GM19455 (cell line): ENCODE measurements around the gene FLT3LG.

Source experiments
- ATAC-seq: cut with Tn5 transposase; IDR thresholded peaks from one replicate; pipeline ENCODE4 v1.9.1; 2021; ENCODE audit not compliant: unreplicated experiment

The FLT3LG gene, protein sequence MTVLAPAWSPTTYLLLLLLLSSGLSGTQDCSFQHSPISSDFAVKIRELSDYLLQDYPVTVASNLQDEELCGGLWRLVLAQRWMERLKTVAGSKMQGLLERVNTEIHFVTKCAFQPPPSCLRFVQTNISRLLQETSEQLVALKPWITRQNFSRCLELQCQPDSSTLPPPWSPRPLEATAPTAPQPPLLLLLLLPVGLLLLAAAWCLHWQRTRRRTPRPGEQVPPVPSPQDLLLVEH

DNA sequence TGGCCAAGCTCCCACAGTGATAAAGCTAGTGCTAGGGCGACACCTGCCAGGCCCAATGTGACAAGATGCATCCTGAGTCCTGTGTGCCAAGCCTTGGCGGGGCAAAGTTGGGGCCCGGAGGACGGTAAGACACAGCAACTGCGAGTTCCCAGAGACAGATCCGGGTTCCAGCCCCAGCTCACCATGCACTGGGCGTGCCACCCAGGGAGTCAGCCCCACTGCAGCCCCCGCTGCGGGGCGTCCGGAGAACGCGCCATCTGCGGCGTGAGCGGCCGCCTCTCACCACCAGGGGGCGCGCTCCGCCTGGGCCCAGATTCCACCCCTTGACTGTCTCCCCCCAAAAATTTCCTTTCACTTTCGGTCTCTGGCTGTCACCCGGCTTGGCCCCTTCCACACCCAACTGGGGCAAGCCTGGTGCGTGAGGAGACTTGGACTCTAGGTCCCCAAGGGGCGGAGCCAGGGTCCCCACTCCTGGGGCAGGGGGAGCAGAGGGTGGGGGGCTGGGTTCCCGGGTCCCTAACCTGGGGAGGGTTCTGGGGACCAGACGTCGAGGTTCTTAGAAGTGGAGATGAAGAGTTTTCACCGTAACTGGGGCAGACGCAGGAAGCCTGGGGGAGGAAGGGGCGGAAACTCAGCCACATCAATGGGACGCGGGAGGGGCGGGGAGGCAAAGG lies at the start of gene FLT3LG:
Gene FLT3LG, plus strand, starts transcription at position 348 of the 674 bp plus-strand sequence. CDS start 425 bp downstream, outside the sequence.
- ATAC-seq: no peak

DNA sequence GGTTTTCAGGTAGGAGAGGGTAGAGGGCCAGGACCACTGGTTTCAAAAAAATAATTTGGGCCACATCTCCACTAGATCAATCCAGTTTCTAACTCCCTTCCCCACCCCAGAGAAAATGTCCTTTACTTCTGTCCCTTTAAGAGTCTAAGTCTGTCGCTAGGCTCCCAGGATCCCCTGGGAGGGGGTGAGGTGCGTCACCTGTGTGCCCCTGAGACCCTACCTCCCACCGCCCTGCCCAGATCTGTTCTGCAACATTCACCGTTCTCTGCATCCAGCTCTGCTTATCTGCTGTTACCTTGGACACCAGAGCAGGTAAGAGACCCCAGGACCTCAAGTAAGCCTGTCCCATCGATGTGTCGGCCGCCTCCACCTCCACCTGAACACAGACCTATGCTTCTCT lies 48.8 kb upstream of the FLT3LG start, which contains the start of gene GFY:
Gene GFY, plus strand, starts transcription at position 211 of the 400 bp plus-strand sequence. CDS start 1,043 bp downstream, outside the sequence.
- ATAC-seq: no peak

DNA sequence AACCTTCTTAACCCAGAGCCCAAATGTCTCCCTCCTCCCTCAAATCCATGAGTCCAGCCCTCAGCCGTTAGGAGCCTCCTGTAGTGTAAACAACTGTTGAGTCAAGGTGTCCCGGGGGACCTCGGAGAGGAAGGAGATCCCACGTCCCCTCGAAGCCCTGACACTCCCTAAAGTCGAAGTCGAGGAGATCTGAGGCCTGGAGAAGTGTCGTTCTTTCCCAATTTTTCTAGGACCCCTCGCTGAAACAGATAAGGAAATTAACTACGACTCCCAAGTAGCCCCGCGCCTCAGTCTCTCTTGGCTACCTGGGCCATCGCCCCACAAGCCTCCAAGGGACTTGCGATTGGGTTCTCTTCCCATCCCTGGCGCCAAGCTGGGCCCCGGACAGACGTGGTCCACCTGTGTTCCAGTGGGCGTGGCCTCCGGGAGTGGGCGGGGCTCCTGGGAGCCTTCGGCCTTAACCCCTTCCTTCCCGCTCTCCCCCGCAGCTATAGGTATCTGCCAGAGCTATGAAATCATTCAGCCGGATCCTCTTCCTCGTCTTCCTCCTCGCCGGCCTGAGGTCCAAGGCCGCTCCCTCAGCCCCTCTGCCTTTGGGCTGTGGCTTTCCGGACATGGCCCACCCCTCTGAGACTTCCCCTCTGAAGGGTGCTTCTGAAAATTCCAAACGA lies 48.0 kb upstream of the FLT3LG start:
- no peak for ATAC-seq

GRCh38 chr19:49427339-49427738 lies 46.7 kb upstream of the FLT3LG start:
- ATAC-seq: no peak

- ATAC-seq: no peak
Observed at GRCh38 chr19:49427855-49428546, 46.0 kb upstream of the FLT3LG start.

- no peak for ATAC-seq
Observed at GRCh38 chr19:49428547-49429451, 45.2 kb upstream of the FLT3LG start.

GRCh38 chr19:49430172-49430677 lies 43.8 kb upstream of the FLT3LG start:
- ATAC-seq: no peak

DNA sequence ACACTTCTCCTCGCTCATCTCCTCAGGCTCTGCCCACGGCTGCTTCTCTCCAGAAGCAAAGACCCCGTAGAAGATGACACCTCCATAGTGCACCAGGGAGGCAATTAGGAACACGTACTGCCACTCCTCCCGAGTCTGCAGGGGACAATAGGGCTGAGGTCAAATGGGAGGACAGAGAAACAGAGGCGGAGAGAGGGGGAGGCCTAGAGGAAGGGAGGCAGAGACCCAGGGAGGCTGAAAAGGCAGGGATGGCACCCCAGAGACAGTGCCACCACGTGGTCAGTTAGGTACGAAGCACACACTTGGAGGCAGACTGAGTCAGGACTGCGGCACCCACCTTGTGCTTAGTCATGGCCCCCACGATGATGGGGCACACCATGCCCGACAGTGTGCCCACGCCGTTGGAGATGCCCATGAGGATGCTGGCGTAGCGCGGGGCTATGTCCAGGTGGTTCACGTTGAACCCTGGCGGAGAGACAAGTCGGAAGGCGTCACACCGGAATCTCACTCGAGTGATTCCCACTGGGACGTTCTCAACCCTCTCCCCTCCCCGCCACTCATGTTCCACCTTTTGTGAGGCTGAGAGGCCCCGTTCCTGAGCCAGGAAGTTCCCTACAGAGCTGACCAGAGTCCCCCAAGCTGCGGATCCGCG lies 43.2 kb upstream of the FLT3LG start:
- ATAC-seq: no peak

DNA sequence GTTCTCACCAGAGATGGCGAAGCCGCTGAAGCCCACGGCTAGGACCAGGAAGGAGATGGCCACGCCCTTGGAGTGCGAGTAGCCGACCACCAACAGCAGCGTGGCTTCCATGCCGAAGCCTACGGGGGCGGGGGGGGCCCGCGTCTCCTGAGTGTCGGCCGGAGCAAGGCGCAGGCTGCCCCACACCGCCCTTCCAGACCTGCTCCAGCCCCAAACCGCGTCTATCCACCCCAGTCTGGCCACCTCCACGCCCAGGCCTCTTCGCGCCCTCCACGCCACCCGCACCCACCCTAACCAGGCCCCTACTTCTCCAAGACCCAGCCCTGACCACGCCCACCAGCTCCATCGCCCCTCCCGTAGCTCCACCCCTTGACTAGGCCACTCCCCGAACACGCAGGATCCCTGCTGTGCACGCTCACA lies 42.7 kb upstream of the FLT3LG start:
- ATAC-seq: no peak

GRCh38 chr19:49432141-49433073 lies 41.6 kb upstream of the FLT3LG start:
- ATAC-seq: no peak

- ATAC-seq: no peak
Observed at GRCh38 chr19:49433240-49433901, 40.6 kb upstream of the FLT3LG start.

GRCh38 chr19:49434907-49435583 lies 39.0 kb upstream of the FLT3LG start:
- no peak for ATAC-seq

DNA sequence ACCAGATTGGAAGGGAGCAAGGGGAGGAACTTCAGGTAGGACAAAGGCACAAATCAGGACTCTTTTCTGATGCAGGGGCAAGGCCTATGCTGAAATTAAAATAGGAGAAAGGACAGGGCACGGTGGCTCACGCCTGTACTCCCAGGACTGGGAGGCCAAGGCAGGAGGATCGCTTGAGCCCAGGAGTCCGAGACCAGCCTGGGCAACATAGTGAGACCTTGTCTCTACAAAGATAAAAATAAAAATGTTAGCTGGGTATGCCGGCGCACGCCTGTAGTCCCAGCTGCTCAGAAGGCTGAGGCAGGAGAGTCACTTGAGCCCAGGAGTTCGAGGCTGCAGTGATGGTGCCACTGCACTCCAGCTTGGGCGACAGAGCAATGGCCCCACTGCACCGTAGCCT lies 38.3 kb upstream of the FLT3LG start:
- ATAC-seq: no peak

- ATAC-seq: no peak
Observed at GRCh38 chr19:49436381-49437017, 37.5 kb upstream of the FLT3LG start.

DNA sequence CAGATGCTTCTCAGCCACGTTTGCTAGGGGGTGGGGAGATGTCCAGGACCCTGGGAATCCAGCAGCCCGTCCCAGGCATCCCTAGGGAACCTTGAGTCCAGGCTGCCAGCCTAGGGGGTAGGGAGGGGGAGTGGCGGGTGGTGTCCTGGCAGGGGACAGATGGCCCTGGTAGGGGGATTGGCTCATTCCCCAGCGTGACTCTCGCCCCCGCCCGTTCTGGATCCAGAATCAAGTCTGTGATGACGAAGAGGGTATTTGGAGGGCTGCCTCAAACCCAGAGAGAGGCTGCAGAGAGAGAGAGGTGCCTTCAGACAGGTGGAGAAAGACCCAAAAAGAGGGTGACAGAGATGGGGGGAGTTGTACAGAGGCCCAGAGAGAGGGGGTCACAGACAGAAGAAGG lies 36.8 kb upstream of the FLT3LG start:
- no peak for ATAC-seq

DNA sequence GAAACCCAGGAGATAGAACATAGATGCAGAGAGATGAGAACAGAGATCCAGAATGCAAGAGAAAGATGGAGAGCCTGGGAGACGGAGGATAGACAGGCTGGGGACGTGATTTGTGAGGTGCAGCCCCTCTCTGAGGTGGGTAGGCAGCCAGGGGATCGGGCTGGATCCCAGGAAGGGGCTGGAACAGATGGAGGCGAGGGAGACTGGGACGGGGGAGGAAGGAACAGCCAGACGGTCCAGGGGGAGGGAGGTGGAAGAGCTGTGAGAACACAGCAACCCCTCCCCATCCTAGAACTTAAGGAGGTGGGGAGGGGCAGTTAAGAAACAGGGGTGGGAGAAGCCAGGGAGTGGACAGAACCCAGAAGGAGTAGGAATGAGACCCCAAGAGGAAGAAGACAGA lies 35.8 kb upstream of the FLT3LG start:
- no peak for ATAC-seq

DNA sequence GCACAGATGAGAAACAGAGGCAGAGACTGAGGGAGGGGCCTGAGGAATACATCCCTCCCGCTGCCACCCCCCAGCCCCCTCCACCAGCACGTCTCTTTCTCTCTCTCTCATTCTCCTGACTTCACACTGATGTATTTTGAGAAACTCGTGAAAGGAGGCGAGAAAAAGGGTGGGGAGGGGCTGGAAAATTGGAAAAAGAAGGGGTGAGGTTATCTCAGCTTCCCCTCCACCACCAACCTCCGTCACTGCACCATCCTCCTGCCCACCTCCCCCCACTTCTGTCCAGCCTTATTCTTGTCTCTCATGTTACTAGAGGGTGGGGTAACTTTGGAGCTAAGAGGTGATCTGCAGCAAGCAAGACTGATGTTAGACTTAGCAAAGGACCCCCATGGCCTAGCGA lies 34.2 kb upstream of the FLT3LG start:
- ATAC-seq: no peak
